GM19025 (cell line): ENCODE results near the gene PNMT.

Experiments used
- ATAC-seq: cut with Tn5 transposase; IDR thresholded peaks from one replicate; pipeline ENCODE4 v1.9.1; 2021; ENCODE audit warnings: mild to moderate bottlenecking, low read depth, moderate library complexity; ENCODE audit not compliant: unreplicated experiment

PNMT gene

GRCh38 chr17:39666601-39667261, 1.5 kb upstream of the PNMT start:
- ATAC-seq: no peak

- ATAC-seq: no peak
Observed at GRCh38 chr17:39667262-39667944, 850 bp upstream of the PNMT start.

GRCh38 chr17:39669897-39670735, 1.9 kb downstream of the PNMT start:
- ATAC-seq: no peak

GRCh38 chr17:39670746-39671145, 2.5 kb downstream of the PNMT start:
- ATAC-seq: no peak

GRCh38 chr17:39671651-39672521, 3.6 kb downstream of the PNMT start:
- no peak for ATAC-seq

GRCh38 chr17:39672522-39673334, 4.5 kb downstream of the PNMT start:
- ATAC-seq: no peak

- no peak for ATAC-seq
Observed at GRCh38 chr17:39673335-39674081, 5.3 kb downstream of the PNMT start.

- no peak for ATAC-seq
Observed at GRCh38 chr17:39674179-39674578, 5.9 kb downstream of the PNMT start.

- no peak for ATAC-seq
Observed at GRCh38 chr17:39674702-39675389, 6.6 kb downstream of the PNMT start.

- ATAC-seq: no peak
Observed at GRCh38 chr17:39675390-39676082, 7.3 kb downstream of the PNMT start.

- ATAC-seq: no peak
Observed at GRCh38 chr17:39676198-39676819, 8.1 kb downstream of the PNMT start.

- ATAC-seq: no peak
Observed at GRCh38 chr17:39677072-39677471, 8.8 kb downstream of the PNMT start.

GRCh38 chr17:39677542-39678339, 9.5 kb downstream of the PNMT start:
- no peak for ATAC-seq

- no peak for ATAC-seq
Observed at GRCh38 chr17:39678340-39679116, 10.3 kb downstream of the PNMT start.

- ATAC-seq: no peak
Observed at GRCh38 chr17:39679521-39680192, 11.4 kb downstream of the PNMT start.
